HFFc6 (cell line): Measurements from ENCODE around the gene MTMR8. TPM values are rescaled to one million over a fixed set of nuclear protein-coding genes. Genes with fewer than 3 reads are reported as not detected.
"Not testable (repeated sequence)": the region's sequence is repeated elsewhere in the genome, so short reads cannot be mapped to it uniquely, and the experiment has no call there.

Experiments used
- DNase-seq: peaks from one replicate; pipeline ENCODE4 v3.0.0-alpha.2; 2018
- H3K27ac Mint-ChIP-seq: 2 replicates; pipeline ENCODE4 v1.8.0; 2020; ENCODE audit warnings: mild to moderate bottlenecking, mixed read lengths
- H3K27me3 Mint-ChIP-seq: 2 replicates; pipeline ENCODE4 v1.8.0; 2021; ENCODE audit warnings: mild to moderate bottlenecking, moderate library complexity, mixed read lengths; ENCODE audit not compliant: insufficient read depth
- H3K36me3 Mint-ChIP-seq: 2 replicates; pipeline ENCODE4 v1.8.0; 2021; ENCODE audit warnings: low read depth, mixed read lengths
- H3K4me1 Mint-ChIP-seq: 2 replicates; pipeline ENCODE4 v1.8.0; 2020; ENCODE audit warnings: low read depth, mixed read lengths
- H3K4me3 Mint-ChIP-seq: 2 replicates; pipeline ENCODE4 v1.8.0; 2020; ENCODE audit warnings: mild to moderate bottlenecking, moderate library complexity, mixed read lengths
- H3K9me3 Mint-ChIP-seq: 2 replicates; pipeline ENCODE4 v1.8.0; 2020; ENCODE audit warnings: mild to moderate bottlenecking, mixed read lengths
- CTCF ChIP-seq: fragments of 200-600 bp; sonication (generic); IDR thresholded peaks from 2 replicates; pipeline ENCODE4 v1.5.0; 2021; ENCODE audit warnings: antibody characterized with exemption, mild to moderate bottlenecking
- total RNA-seq, 6 experiments: library from RNA; stranded (reverse); fragmentation: NEBNext Ultra II Directional; extraction: Animal tissue kit (Norgen Biotek cat#: 25700); gene quantifications; 2 replicates in 1 of 6; 3 replicates in 5 of 6; pipeline ENCODE4 v1.2.3, GENCODE V29; 2021

Gene MTMR8
- total RNA-seq, 6 experiments from 2014 or later, result not detected

GRCh38 chrX:64389489-64389888 lies 5.8 kb downstream of the MTMR8 start:
- H3K27me3 Mint-ChIP-seq, result peaks cover 4% of the 10 kb centered on the region
- no peak for TF ChIP-seq CTCF
- no peaks in the 10 kb centered on the region for H3K4me1 Mint-ChIP-seq
- no peaks in the 10 kb centered on the region for H3K36me3 Mint-ChIP-seq
- H3K27ac Mint-ChIP-seq, result no peak overlapping the region
- no peak for DNase-seq
- H3K4me3 Mint-ChIP-seq, result no peak overlapping the region
- peaks cover 7% of the 10 kb centered on the region; the same call in 1 of the 2 replicates for H3K9me3 Mint-ChIP-seq

GRCh38 chrX:64380789-64381188 lies 14.5 kb downstream of the MTMR8 start:
- H3K27me3 Mint-ChIP-seq, DNase-seq, H3K4me1 Mint-ChIP-seq, H3K36me3 Mint-ChIP-seq, H3K27ac Mint-ChIP-seq, H3K4me3 Mint-ChIP-seq: not testable (repeated sequence)
- peaks cover 27% of the 10 kb centered on the region for H3K9me3 Mint-ChIP-seq

GRCh38 chrX:64379924-64380323 lies 15.3 kb downstream of the MTMR8 start:
- Mint-ChIP-seq H3K27me3 (no peaks in the 10 kb centered on the region; the same call in 1 of the 2 replicates), H3K4me1 (no peaks in the 10 kb centered on the region), H3K9me3 (peaks cover 23% of the 10 kb centered on the region), H3K36me3 (no peaks in the 10 kb centered on the region), H3K4me3 (no peak overlapping the region), H3K27ac (no peak overlapping the region)
- DNase-seq, result no peak
- no peak for TF ChIP-seq CTCF

- no peak for TF ChIP-seq CTCF
- no peak overlapping the region for H3K4me3 Mint-ChIP-seq
- H3K27ac Mint-ChIP-seq, result no peak overlapping the region
- no peaks in the 10 kb centered on the region for H3K4me1 Mint-ChIP-seq
- no peaks in the 10 kb centered on the region for H3K36me3 Mint-ChIP-seq
- no peak for DNase-seq
- no peaks in the 10 kb centered on the region; the same call in 1 of the 2 replicates for H3K27me3 Mint-ChIP-seq
- peaks cover 16% of the 10 kb centered on the region for H3K9me3 Mint-ChIP-seq
Measured at GRCh38 chrX:64377753-64378152, 17.5 kb downstream of the MTMR8 start.

- no peaks in the 10 kb centered on the region for H3K4me1 Mint-ChIP-seq
- no peaks in the 10 kb centered on the region; the same call in 1 of the 2 replicates for H3K27me3 Mint-ChIP-seq
- H3K36me3 Mint-ChIP-seq, result no peaks in the 10 kb centered on the region
- no peak overlapping the region for H3K4me3 Mint-ChIP-seq
- H3K27ac Mint-ChIP-seq, result no peak overlapping the region
- DNase-seq, result no peak
- peaks cover 2% of the 10 kb centered on the region; the same call in 1 of the 2 replicates for H3K9me3 Mint-ChIP-seq
- no peak for TF ChIP-seq CTCF
Measured at GRCh38 chrX:64352081-64352480, 43.2 kb downstream of the MTMR8 start.

- H3K9me3 Mint-ChIP-seq, result no peaks in the 10 kb centered on the region; the same call in 1 of the 2 replicates
- no peak for DNase-seq
- no peak overlapping the region for H3K27ac Mint-ChIP-seq
- H3K4me3 Mint-ChIP-seq, result no peak overlapping the region
- no peaks in the 10 kb centered on the region for H3K36me3 Mint-ChIP-seq
- no peaks in the 10 kb centered on the region for H3K4me1 Mint-ChIP-seq
- TF ChIP-seq CTCF, result no peak
- no peaks in the 10 kb centered on the region; the same call in 1 of the 2 replicates for H3K27me3 Mint-ChIP-seq
Measured at GRCh38 chrX:64350521-64350920, 44.7 kb downstream of the MTMR8 start.
